Activated naive CD4-positive, alpha-beta T cell treated with Interleukin-2 at 50 U/mL for 16 hours (primary cell): ENCODE results near the gene PPP2R5E.
A peak's percentile ranks its signal among the peaks of the same experiment; 100 is the strongest.
"Not testable (repeated sequence)": the region's sequence is repeated elsewhere in the genome, so short reads cannot be mapped to it uniquely, and the experiment has no call there.

ENCODE experiments used
- DNase-seq: peaks from one replicate; pipeline ENCODE4 v3.0.0-alpha.2; 2020

The PPP2R5E gene

GRCh38 chr14:63543000-63543825 is at the start of gene PPP2R5E:
Gene PPP2R5E, minus strand, starts transcription at chr14:63543377. Its CDS starts 3,692 bp downstream, at chr14:63539685.
- peak; percentile 98 for DNase-seq

- not testable (repeated sequence) for DNase-seq
These were observed 39.9 kb upstream of the PPP2R5E start for GRCh38 chr14:63583046-63583445.

- DNase-seq, result no peak
These were observed 38.3 kb upstream of the PPP2R5E start for GRCh38 chr14:63581491-63581890.

GRCh38 chr14:63578300-63578699 is 35.1 kb upstream of the PPP2R5E start:
- no peak for DNase-seq

GRCh38 chr14:63573581-63573980 is 30.4 kb upstream of the PPP2R5E start:
- no peak for DNase-seq

- no peak for DNase-seq
These were observed 22.3 kb upstream of the PPP2R5E start for GRCh38 chr14:63565448-63565847.

- DNase-seq, result no peak
These were observed 21.1 kb upstream of the PPP2R5E start for GRCh38 chr14:63564318-63564717.

- no peak for DNase-seq
These were observed 20.3 kb upstream of the PPP2R5E start for GRCh38 chr14:63563370-63564026.

GRCh38 chr14:63562405-63562804 is 19.2 kb upstream of the PPP2R5E start:
- no peak for DNase-seq

GRCh38 chr14:63555572-63555971 is 12.4 kb upstream of the PPP2R5E start:
- DNase-seq, result peak; percentile 4

- DNase-seq, result no peak
These were observed 8.2 kb upstream of the PPP2R5E start for GRCh38 chr14:63551332-63551731.

GRCh38 chr14:63547798-63548335 is 4.7 kb upstream of the PPP2R5E start:
- no peak for DNase-seq

GRCh38 chr14:63545431-63545830 is 2.3 kb upstream of the PPP2R5E start:
- no peak for DNase-seq

GRCh38 chr14:63544591-63545299 is 1.6 kb upstream of the PPP2R5E start:
- no peak for DNase-seq

- DNase-seq, result no peak
These were observed 739 bp upstream of the PPP2R5E start for GRCh38 chr14:63543826-63544406.

- DNase-seq, result peak; percentile 4
These were observed 762 bp downstream of the PPP2R5E start for GRCh38 chr14:63542231-63542999.

- no peak for DNase-seq
These were observed 7.3 kb downstream of the PPP2R5E start for GRCh38 chr14:63535918-63536317.

GRCh38 chr14:63533474-63533873 is 9.7 kb downstream of the PPP2R5E start:
- no peak for DNase-seq

- peak; percentile 11 for DNase-seq
These were observed 18.5 kb downstream of the PPP2R5E start for GRCh38 chr14:63524537-63525155.

- no peak for DNase-seq
These were observed 19.3 kb downstream of the PPP2R5E start for GRCh38 chr14:63523735-63524426.

GRCh38 chr14:63522511-63522910 is 20.7 kb downstream of the PPP2R5E start:
- not testable (repeated sequence) for DNase-seq
